ENCODE results near the gene ENPP3. TPM values are rescaled to one million over a fixed set of nuclear protein-coding genes. Genes with fewer than 3 reads are reported as not detected.

ENPP3 gene
- total RNA-seq, 1 experiment from 2014 or later: not detected

GRCh38 chr6:131736003-131736596, 99.0 kb downstream of the ENPP3 start (continued):
- TF ChIP-seq ZNF512 (CRISPR knock-in tag; IDR thresholded peaks at IDR 0.05; ENCODE audit: borderline replicate concordance): no peak
- TF ChIP-seq MLX (CRISPR knock-in tag; IDR thresholded peaks at IDR 0.05): no peak
- TF ChIP-seq CTCF (IDR thresholded peaks at IDR 0.05): no peak
- TF ChIP-seq ZNF138 (CRISPR knock-in tag; conservative IDR thresholded peaks at IDR 0.05): no peak
- no peak for TF ChIP-seq STAT6 (CRISPR knock-in tag; conservative IDR thresholded peaks at IDR 0.05; ENCODE audit: low read depth)
- TF ChIP-seq AFF4 (CRISPR knock-in tag; IDR thresholded peaks at IDR 0.05; ENCODE audit: borderline replicate concordance): no peak
- TF ChIP-seq SOX15 (CRISPR knock-in tag; IDR thresholded peaks at IDR 0.05): no peak

GRCh38 chr6:131736811-131737210, 99.7 kb downstream of the ENPP3 start:
- Mint-ChIP-seq H3K27ac (no peak overlapping the region), H3K9me3 (no peaks in the 10 kb centered on the region), H3K4me1 (no peaks in the 10 kb centered on the region), H3K27me3 (ENCODE audit: low read depth) (peaks cover 9% of the 10 kb centered on the region; the same call in 1 of the 2 replicates), H3K4me3 (no peak overlapping the region), H3K36me3 (no peaks in the 10 kb centered on the region)
- ChIA-PET POLR2A (no interaction called here), CTCF (no interaction called here)
- DNase-seq (ENCODE audit: low spot score): no peak
- no peak for ATAC-seq
- TF ChIP-seq TP53 (CRISPR knock-in tag; IDR thresholded peaks at IDR 0.05): no peak
- no peak for TF ChIP-seq ZNF396 (CRISPR knock-in tag; IDR thresholded peaks at IDR 0.05; ENCODE audit: borderline replicate concordance)
- no peak for TF ChIP-seq FOXP1 (CRISPR knock-in tag; IDR thresholded peaks at IDR 0.05; ENCODE audit: borderline replicate concordance)
- TF ChIP-seq FOXP4 (CRISPR knock-in tag; IDR thresholded peaks at IDR 0.05): no peak
- TF ChIP-seq JAZF1 (CRISPR knock-in tag; IDR thresholded peaks at IDR 0.05): no peak
- TF ChIP-seq E2F5 (CRISPR knock-in tag; IDR thresholded peaks at IDR 0.05): no peak
- TF ChIP-seq ATF6 (CRISPR knock-in tag; IDR thresholded peaks at IDR 0.05): no peak
- no peak for TF ChIP-seq CDX4 (CRISPR knock-in tag; IDR thresholded peaks at IDR 0.05; ENCODE audit: borderline replicate concordance)
- TF ChIP-seq GABPB1 (CRISPR knock-in tag; IDR thresholded peaks at IDR 0.05): no peak

Measured in WTC11 (cell line).